Right lobe of liver (tissue), 4 donors: ENCODE results near the gene TGFB2.

Source experiments
- CTCF ChIP-seq, 4 donors: fragments of 200-600 bp in 3 of 4; fragments of 450-650 bp in 1 of 4; IDR thresholded peaks; one replicate each; pipeline versions ENCODE4 v1.5.1 to v1.8.0; 2016 to 2022; ENCODE audit warnings: antibody characterized with exemption in 4 of 4, mild to moderate bottlenecking in 2 of 4
- POLR2A ChIP-seq: fragments of 450-650 bp; IDR thresholded peaks from one replicate; pipeline ENCODE4 v1.6.1; 2017; ENCODE audit warnings: antibody characterized with exemption, mild to moderate bottlenecking
- donor health status: DM: no; HTN: no; CAD: no.
- donor health status: DM: no; HTN: no; CAD: no.
- donor health status: DM: no; HTN: yes; CAD: no.

- TF ChIP-seq POLR2A (no peak), CTCF (IDR thresholded peaks at IDR 0.05) (no peak)
Measured at GRCh38 chr1:218401441-218401997, 56.4 kb downstream of the TGFB2 start.
